SK-N-SH (cell line): ENCODE results near the gene AJM1. TPM values are rescaled to one million over a fixed set of nuclear protein-coding genes. Genes with fewer than 3 reads are reported as not detected.
"Not testable (repeated sequence)": the region's sequence is repeated elsewhere in the genome, so short reads cannot be mapped to it uniquely, and the experiment has no call there.

ENCODE experiments used
- CTCF ChIA-PET: fragments of 300-600, 350-600 bp; formaldehyde crosslinking; extraction: SDS; loops from one replicate; lab custom pipeline; 2021; lab: Yijun Ruan, JAX
- POLR2A ChIA-PET: fragments of 350-600 bp; sonication (Branson Sonifier 250); formaldehyde crosslinking; extraction: SDS; loops from one replicate; lab custom pipeline; 2020; ENCODE audit warnings: antibody characterized with exemption, inconsistent platforms; lab: Yijun Ruan, JAX
- DNase-seq: peaks from one replicate; pipeline ENCODE4 v3.0.0; 2012
- H2AFZ ChIP-seq: fragments of 200-600 bp; sonication (generic); 2 replicates; pipeline ENCODE4 v1.8.1; 2016; ENCODE audit warnings: antibody characterized with exemption, mild to moderate bottlenecking, low read depth
- H3F3A ChIP-seq: fragments of 200-600 bp; sonication (generic); replicated peaks from 2 replicates; pipeline ENCODE3; 2016; ENCODE audit warnings: antibody characterized with exemption, mild to moderate bottlenecking; ENCODE audit not compliant: insufficient read depth
- H3K27ac ChIP-seq, 2 experiments: fragments of 200-500 bp in 1 of 2; fragments of 200-600 bp in 1 of 2; sonication (Bioruptor generic) in 1 of 2; sonication (generic), shearing (Covaris generic) in 1 of 2; 2 replicates each; pipeline versions ENCODE4 v1.5.1 to v1.6.1; 2014 to 2016; ENCODE audit warnings: low read depth in 2 of 2, inconsistent platforms in 1 of 2, low read length in 1 of 2, mild to moderate bottlenecking in 1 of 2, mixed read lengths in 1 of 2
- H3K27me3 ChIP-seq: fragments of 200-600 bp; sonication (generic), shearing (Covaris generic); 2 replicates; pipeline ENCODE4 v1.6.1; 2016; ENCODE audit warnings: mixed run types; ENCODE audit not compliant: insufficient read depth
- H3K36me3 ChIP-seq, 2 experiments: fragments of 200-500 bp in 1 of 2; fragments of 200-600 bp in 1 of 2; sonication (Bioruptor generic) in 1 of 2; sonication (generic) in 1 of 2; replicated peaks in 1 of 2; 2 replicates each; pipeline versions ENCODE3 to v1.5.1; 2014 to 2016; ENCODE audit warnings: low read length in 1 of 2, mild to moderate bottlenecking in 1 of 2; ENCODE audit not compliant: insufficient read depth in 2 of 2, control insufficient read depth in 1 of 2
- H3K4me1 ChIP-seq, 2 experiments: fragments of 200-500 bp in 1 of 2; fragments of 200-600 bp in 1 of 2; sonication (Bioruptor generic) in 1 of 2; sonication (generic), shearing (Covaris generic) in 1 of 2; 2 replicates each; pipeline versions ENCODE4 v1.5.1 to v1.6.1; 2014 to 2016; ENCODE audit warnings: low read depth in 1 of 2, low read length in 1 of 2, mixed run types in 1 of 2; ENCODE audit not compliant: insufficient read depth in 2 of 2, control insufficient read depth in 1 of 2
- H3K4me2 ChIP-seq: fragments of 200-600 bp; sonication (generic), shearing (Covaris generic); 2 replicates; pipeline ENCODE4 v1.6.1; 2017; ENCODE audit warnings: mixed run types
- H3K4me3 ChIP-seq, 2 experiments: fragments of 200-500 bp in 1 of 2; fragments of 200-600 bp in 1 of 2; sonication (Bioruptor generic) in 1 of 2; sonication (generic), shearing (Covaris generic) in 1 of 2; 2 replicates each; pipeline versions ENCODE4 v1.5.1 to v1.8.1; 2014 to 2016; ENCODE audit warnings: low read depth in 2 of 2, inconsistent platforms in 1 of 2, low read length in 1 of 2, mild to moderate bottlenecking in 1 of 2, mixed read lengths in 1 of 2, moderate library complexity in 1 of 2
- H3K79me2 ChIP-seq: fragments of 200-600 bp; sonication (generic); 2 replicates; pipeline ENCODE4 v1.8.1; 2017; ENCODE audit warnings: mild to moderate bottlenecking; ENCODE audit not compliant: insufficient read depth
- H3K9ac ChIP-seq: fragments of 200-600 bp; sonication (generic); 2 replicates; pipeline ENCODE4 v1.6.1; 2017; ENCODE audit warnings: mixed run types
- H3K9me2 ChIP-seq: fragments of 200-600 bp; sonication (generic); 2 replicates; pipeline ENCODE4 v1.6.1; 2017; ENCODE audit warnings: mixed run types
- H3K9me3 ChIP-seq: fragments of 200-600 bp; sonication (generic); 2 replicates; pipeline ENCODE4 v1.6.1; 2017; ENCODE audit warnings: mixed run types, mild to moderate bottlenecking, moderate library complexity
- H4K20me1 ChIP-seq: fragments of 200-600 bp; sonication (generic); 2 replicates; pipeline ENCODE4 v1.6.1; 2017; ENCODE audit warnings: mild to moderate bottlenecking, mixed run types; ENCODE audit not compliant: insufficient read depth
- ELF1 ChIP-seq: IDR thresholded peaks from 2 replicates; pipeline ENCODE4 v1.4.0; 2012
- MXI1 ChIP-seq: IDR thresholded peaks from 2 replicates; pipeline ENCODE4 v1.6.1; 2012; ENCODE audit warnings: mild to moderate bottlenecking, low read depth, low read length, improper control_type of control experiment
- PBX3 ChIP-seq: IDR thresholded peaks from 2 replicates; pipeline ENCODE4; 2012
- POLR2AphosphoS5 ChIP-seq: IDR thresholded peaks from 2 replicates; pipeline ENCODE4 v1.6.1; 2012; ENCODE audit warnings: low read depth, low read length
- RAD21 ChIP-seq: IDR thresholded peaks from 2 replicates; pipeline ENCODE4 v1.6.1; 2012; ENCODE audit warnings: mild to moderate bottlenecking, low read length
- TAF1 ChIP-seq: IDR thresholded peaks from 2 replicates; pipeline ENCODE4 v1.6.1; 2012; ENCODE audit warnings: low read depth, mild to moderate bottlenecking, low read length, moderate library complexity, borderline replicate concordance
- WGBS: methylation state at CpG from one replicate; pipeline ENCODE4 v1.1.6; 2017; ENCODE audit warnings: low lambda C conversion rate; 5-methylcytosine and 5-hydroxymethylcytosine counted together
- polyA plus RNA-seq, 3 experiments: library from polyadenylated mRNA; depleted of rRNA; stranded (reverse); fragments of >200 nt; gene quantifications; 2 replicates each; pipeline ENCODE4 v1.2.3, GENCODE V29; 2012
- TF ChIP-seq, protein P1 (sequence below): fragments of 200-600 bp; sonication (generic); IDR thresholded peaks from 2 replicates; pipeline ENCODE4 v1.6.1; 2017; ENCODE audit warnings: antibody characterized with exemption, mild to moderate bottlenecking, moderate library complexity
- TF ChIP-seq, protein P2 (sequence below): IDR thresholded peaks from 2 replicates; pipeline ENCODE4 v1.4.0; 2012; ENCODE audit warnings: low read depth
- TF ChIP-seq, protein P3 (sequence below): fragments of 150-350 bp; IDR thresholded peaks from 2 replicates; pipeline ENCODE4 v1.6.1; 2016; ENCODE audit warnings: mild to moderate bottlenecking, low read depth, low read length

The AJM1 gene
- polyA plus RNA-seq (2012; rRNA removed) = 2.4 and 2.6 TPM in 2 replicates
- 0.68 and 1.0 TPM in 2 replicates for polyA plus RNA-seq (2012; cell fraction: cytosol; rRNA removed)
- polyA plus RNA-seq (2012; cell fraction: nucleus; rRNA removed) = 23.3 and 46.7 TPM in 2 replicates

DNA sequence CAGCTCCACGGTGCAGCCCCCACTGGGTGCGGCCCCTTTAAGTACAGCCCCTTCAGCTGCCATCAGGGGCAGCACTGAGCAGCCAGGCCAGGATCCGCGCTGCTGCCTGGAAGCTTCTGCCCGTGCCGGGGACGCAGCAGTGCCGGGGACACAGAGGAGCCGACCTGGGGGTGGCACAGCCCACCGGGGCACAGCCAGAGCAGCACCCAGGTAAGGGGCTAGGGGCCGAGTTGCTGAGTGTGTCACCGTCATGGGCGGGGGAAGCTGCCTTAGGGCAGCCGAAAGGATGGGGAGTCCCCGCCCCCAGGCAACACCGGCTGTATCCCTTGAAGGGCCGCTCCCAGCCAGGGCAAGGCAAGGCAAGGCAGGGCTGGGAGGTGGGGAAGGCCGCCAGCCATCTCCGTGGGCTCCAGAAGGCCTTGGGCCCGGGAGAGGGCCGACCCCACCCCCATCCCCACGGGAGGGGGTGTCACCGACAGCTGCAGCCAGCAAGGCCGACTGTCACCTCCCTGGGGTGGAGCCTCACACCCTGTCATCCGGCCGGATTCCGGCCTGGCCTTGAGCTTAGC, at the start of gene AJM1:
TSS of gene AJM1 (plus strand) at position 99 of the 569 bp plus-strand sequence. CDS start 1,937 bp downstream, outside the sequence.
- H3K9me3 ChIP-seq, H3K79me2 ChIP-seq, H3K9me2 ChIP-seq, H2AFZ ChIP-seq, H3K27me3 ChIP-seq: not testable (repeated sequence)
- Histone ChIP-seq H4K20me1 (peaks cover 10% of the 10 kb centered on the region; the same call in 1 of the 2 replicates), H3K4me3 (peak within 1 kb of the TSS; percentile 66 to 85), H3K36me3 (peaks cover 0 to 15% of the 10 kb centered on the region in 2 experiments), H3K4me1 (peaks cover 24 to 29% of the 10 kb centered on the region in 2 experiments; a peak in 2 of 4 replicates), H3K4me2 (peak within 1 kb of the TSS; percentile 97), H3K9ac (peak within 1 kb of the TSS; percentile 52; the same call in 1 of the 2 replicates), H3F3A (peaks cover 19% of the 10 kb centered on the region), H3K27ac (peak within 1 kb of the TSS; percentile 22 to 78; a peak in 2 of 4 replicates)
- TF ChIP-seq PBX3 (peak; percentile 18; the same call in 1 of the 2 replicates), POLR2AphosphoS5 (peak; percentile 68), ELF1 (peak; percentile 41; the same call in 1 of the 2 replicates), MXI1 (0 out of 2 replicates have a peak, but pooled peaks have one; percentile 34), RAD21 (peak; percentile 43), TAF1 (0 out of 2 replicates have a peak, but pooled peaks have one; percentile 8)
- TF ChIP-seq, protein P1, sequence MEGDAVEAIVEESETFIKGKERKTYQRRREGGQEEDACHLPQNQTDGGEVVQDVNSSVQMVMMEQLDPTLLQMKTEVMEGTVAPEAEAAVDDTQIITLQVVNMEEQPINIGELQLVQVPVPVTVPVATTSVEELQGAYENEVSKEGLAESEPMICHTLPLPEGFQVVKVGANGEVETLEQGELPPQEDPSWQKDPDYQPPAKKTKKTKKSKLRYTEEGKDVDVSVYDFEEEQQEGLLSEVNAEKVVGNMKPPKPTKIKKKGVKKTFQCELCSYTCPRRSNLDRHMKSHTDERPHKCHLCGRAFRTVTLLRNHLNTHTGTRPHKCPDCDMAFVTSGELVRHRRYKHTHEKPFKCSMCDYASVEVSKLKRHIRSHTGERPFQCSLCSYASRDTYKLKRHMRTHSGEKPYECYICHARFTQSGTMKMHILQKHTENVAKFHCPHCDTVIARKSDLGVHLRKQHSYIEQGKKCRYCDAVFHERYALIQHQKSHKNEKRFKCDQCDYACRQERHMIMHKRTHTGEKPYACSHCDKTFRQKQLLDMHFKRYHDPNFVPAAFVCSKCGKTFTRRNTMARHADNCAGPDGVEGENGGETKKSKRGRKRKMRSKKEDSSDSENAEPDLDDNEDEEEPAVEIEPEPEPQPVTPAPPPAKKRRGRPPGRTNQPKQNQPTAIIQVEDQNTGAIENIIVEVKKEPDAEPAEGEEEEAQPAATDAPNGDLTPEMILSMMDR = peak; percentile 79
- TF ChIP-seq, protein P2, sequence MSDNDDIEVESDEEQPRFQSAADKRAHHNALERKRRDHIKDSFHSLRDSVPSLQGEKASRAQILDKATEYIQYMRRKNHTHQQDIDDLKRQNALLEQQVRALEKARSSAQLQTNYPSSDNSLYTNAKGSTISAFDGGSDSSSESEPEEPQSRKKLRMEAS = peak; percentile 80
- no CpG with 5 or more reads among the region's 27 CpGs for WGBS
- ChIA-PET POLR2A (interaction anchor here (1.4 to 2.1 kb wide), 3 partner anchors 14 to 36 kb away, joined by 4 to 10 read pairs (median 4); partner anchors contain the start of gene RABL6), CTCF (interaction anchor here (0.6 to 4.7 kb wide), 37 partner anchors 11 to 389 kb away, joined by 3 to 36 read pairs (median 4); partner anchors contain the start of genes CCDC183, LCN8, MAN1B1 and RABL6)
- DNase-seq = peak; percentile 92

- no peak overlapping the region for H3K27ac ChIP-seq
- TF ChIP-seq, protein P3, sequence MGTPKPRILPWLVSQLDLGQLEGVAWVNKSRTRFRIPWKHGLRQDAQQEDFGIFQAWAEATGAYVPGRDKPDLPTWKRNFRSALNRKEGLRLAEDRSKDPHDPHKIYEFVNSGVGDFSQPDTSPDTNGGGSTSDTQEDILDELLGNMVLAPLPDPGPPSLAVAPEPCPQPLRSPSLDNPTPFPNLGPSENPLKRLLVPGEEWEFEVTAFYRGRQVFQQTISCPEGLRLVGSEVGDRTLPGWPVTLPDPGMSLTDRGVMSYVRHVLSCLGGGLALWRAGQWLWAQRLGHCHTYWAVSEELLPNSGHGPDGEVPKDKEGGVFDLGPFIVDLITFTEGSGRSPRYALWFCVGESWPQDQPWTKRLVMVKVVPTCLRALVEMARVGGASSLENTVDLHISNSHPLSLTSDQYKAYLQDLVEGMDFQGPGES = no peak
- peak; percentile 50 for TF ChIP-seq PBX3
- no peaks in the 10 kb centered on the region for H3K27me3 ChIP-seq
- H3K9me3 ChIP-seq = no peaks in the 10 kb centered on the region
- peaks cover 11% of the 10 kb centered on the region for H3K79me2 ChIP-seq
- H3K4me1 ChIP-seq = peaks cover 7 to 42% of the 10 kb centered on the region in 2 experiments
- H4K20me1 ChIP-seq = peaks cover 5% of the 10 kb centered on the region; the same call in 1 of the 2 replicates
- DNase-seq = no peak
- ChIA-PET CTCF (interaction anchor here (0.7 to 5.0 kb wide), 14 partner anchors 11 to 242 kb away, joined by 3 to 36 read pairs (median 4); partner anchors contain the start of genes AJM1 and LCN15), POLR2A (no interaction called here)
- no peak overlapping the region for H3K4me3 ChIP-seq
- H3K4me2 ChIP-seq = no peak overlapping the region
- H3F3A ChIP-seq = peaks cover 16% of the 10 kb centered on the region
- WGBS = 92% methylated on average over 12 of the region's 17 CpGs
- no peaks in the 10 kb centered on the region for H3K9me2 ChIP-seq
- H3K9ac ChIP-seq = no peak overlapping the region
- no peak overlapping the region for H2AFZ ChIP-seq
- peaks cover 0 to 9% of the 10 kb centered on the region in 2 experiments for H3K36me3 ChIP-seq
Measured at GRCh38 chr9:136793086-136793946, 49.0 kb upstream of the AJM1 start.
